Measurements from ENCODE around the gene CATSPERZ.

CATSPERZ gene

GRCh38 chr11:64324692-64325469 lies 24.7 kb downstream of the CATSPERZ start:
- H3K18ac ChIP-seq (ENCODE audit: low read length) = no peak overlapping the region
- no peak overlapping the region for H3K9ac ChIP-seq (ENCODE audit: low read length)
- no peak overlapping the region for H3K4me2 ChIP-seq (ENCODE audit: low read length)
- H2BK12ac ChIP-seq (ENCODE audit: low read length) = no peak overlapping the region
- no peak overlapping the region for H2BK120ac ChIP-seq (ENCODE audit: insufficient read depth, low read length, poor library complexity)
- no peak overlapping the region for H4K12ac ChIP-seq (ENCODE audit: low read depth, low read length)
- peaks cover 25 to 30% of the 10 kb centered on the region in 2 experiments for H3K36me3 ChIP-seq (ENCODE audit: control insufficient read depth in 1 of 2, insufficient read depth in 2 of 2, low read length in 2 of 2)
- H3K9me3 ChIP-seq (ENCODE audit: insufficient read depth, low read depth, low read length) = no peaks in the 10 kb centered on the region
- no peak overlapping the region for H4K8ac ChIP-seq (ENCODE audit: low read depth, low read length)
- WGBS (ENCODE audit: extremely low coverage, insufficient coverage, insufficient read length) = no CpG with 5 or more reads among the region's 11 CpGs
- H3K4ac ChIP-seq (ENCODE audit: low read depth, low read length) = no peak overlapping the region
- H3K14ac ChIP-seq (ENCODE audit: low read length) = no peak overlapping the region
- H3K27me3 ChIP-seq (ENCODE audit: insufficient read depth, low read length) = no peaks in the 10 kb centered on the region
- peak in 1 of 2 donors; percentile 62 for DNase-seq
- H3K27ac ChIP-seq (ENCODE audit: low read depth, low read length) = peak overlapping the region; percentile 31
- H2AFZ ChIP-seq (ENCODE audit: insufficient read depth, low read length, poor library complexity) = no peak overlapping the region
- H3K23ac ChIP-seq (ENCODE audit: low read length) = no peak overlapping the region
- H2BK5ac ChIP-seq (ENCODE audit: low read depth, low read length, poor library complexity) = no peak overlapping the region
- H3K79me2 ChIP-seq (ENCODE audit: control insufficient read depth, insufficient read depth, low read length, poor library complexity) = no peaks in the 10 kb centered on the region
- H3K4me3 ChIP-seq (ENCODE audit: low read depth, low read length) = no peak overlapping the region
- no peak overlapping the region for H2AK5ac ChIP-seq (ENCODE audit: low read length)
- H4K91ac ChIP-seq (ENCODE audit: low read depth, low read length) = no peak overlapping the region
- H3K4me1 ChIP-seq (ENCODE audit: control insufficient read depth in 1 of 2, insufficient read depth in 2 of 2, low read length in 2 of 2) = peaks cover 11 to 19% of the 10 kb centered on the region in 2 experiments
- no peaks in the 10 kb centered on the region for H3K79me1 ChIP-seq (ENCODE audit: low read length)

- no peak overlapping the region for H3K9ac ChIP-seq (ENCODE audit: low read length)
- H3K27ac ChIP-seq (ENCODE audit: low read depth, low read length) = no peak overlapping the region
- no peaks in the 10 kb centered on the region for H3K27me3 ChIP-seq (ENCODE audit: insufficient read depth, low read length)
- peaks cover 8 to 11% of the 10 kb centered on the region in 2 experiments for H3K36me3 ChIP-seq (ENCODE audit: control insufficient read depth in 1 of 2, insufficient read depth in 2 of 2, low read length in 2 of 2)
- no peak overlapping the region for H2AK5ac ChIP-seq (ENCODE audit: low read length)
- H2BK5ac ChIP-seq (ENCODE audit: low read depth, low read length, poor library complexity) = no peak overlapping the region
- H3K9me3 ChIP-seq (ENCODE audit: insufficient read depth, low read depth, low read length) = no peaks in the 10 kb centered on the region
- H3K4me3 ChIP-seq (ENCODE audit: low read depth, low read length) = no peak overlapping the region
- no peak overlapping the region for H2AFZ ChIP-seq (ENCODE audit: insufficient read depth, low read length, poor library complexity)
- no peak for DNase-seq
- H3K79me2 ChIP-seq (ENCODE audit: control insufficient read depth, insufficient read depth, low read length, poor library complexity) = no peaks in the 10 kb centered on the region
- H3K79me1 ChIP-seq (ENCODE audit: low read length) = no peaks in the 10 kb centered on the region
- H3K18ac ChIP-seq (ENCODE audit: low read length) = no peak overlapping the region
- H3K14ac ChIP-seq (ENCODE audit: low read length) = no peak overlapping the region
- peaks cover 11 to 17% of the 10 kb centered on the region in 2 experiments for H3K4me1 ChIP-seq (ENCODE audit: control insufficient read depth in 1 of 2, insufficient read depth in 2 of 2, low read length in 2 of 2)
- WGBS (ENCODE audit: extremely low coverage, insufficient coverage, insufficient read length) = no CpG with 5 or more reads among the region's 2 CpGs
- no peak overlapping the region for H2BK120ac ChIP-seq (ENCODE audit: insufficient read depth, low read length, poor library complexity)
- no peak overlapping the region for H3K4me2 ChIP-seq (ENCODE audit: low read length)
- H2BK12ac ChIP-seq (ENCODE audit: low read length) = no peak overlapping the region
- no peak overlapping the region for H4K12ac ChIP-seq (ENCODE audit: low read depth, low read length)
- H4K8ac ChIP-seq (ENCODE audit: low read depth, low read length) = no peak overlapping the region
- no peak overlapping the region for H3K4ac ChIP-seq (ENCODE audit: low read depth, low read length)
- H3K23ac ChIP-seq (ENCODE audit: low read length) = no peak overlapping the region
- no peak overlapping the region for H4K91ac ChIP-seq (ENCODE audit: low read depth, low read length)
Observed at GRCh38 chr11:64327375-64327774, 27.2 kb downstream of the CATSPERZ start.

GRCh38 chr11:64327993-64328392 lies 27.8 kb downstream of the CATSPERZ start:
- H3K18ac ChIP-seq (ENCODE audit: low read length) = no peak overlapping the region
- H4K12ac ChIP-seq (ENCODE audit: low read depth, low read length) = no peak overlapping the region
- no peak overlapping the region for H2AK5ac ChIP-seq (ENCODE audit: low read length)
- no peak overlapping the region for H3K23ac ChIP-seq (ENCODE audit: low read length)
- WGBS (ENCODE audit: extremely low coverage, insufficient coverage, insufficient read length) = no CpG with 5 or more reads among the region's 3 CpGs
- H4K8ac ChIP-seq (ENCODE audit: low read depth, low read length) = no peak overlapping the region
- H3K4me3 ChIP-seq (ENCODE audit: low read depth, low read length) = no peak overlapping the region
- H3K9ac ChIP-seq (ENCODE audit: low read length) = no peak overlapping the region
- peaks cover 2 to 5% of the 10 kb centered on the region in 2 experiments for H3K36me3 ChIP-seq (ENCODE audit: control insufficient read depth in 1 of 2, insufficient read depth in 2 of 2, low read length in 2 of 2)
- no peak for DNase-seq
- H2AFZ ChIP-seq (ENCODE audit: insufficient read depth, low read length, poor library complexity) = no peak overlapping the region
- H3K9me3 ChIP-seq (ENCODE audit: insufficient read depth, low read depth, low read length) = no peaks in the 10 kb centered on the region
- no peak overlapping the region for H3K4me2 ChIP-seq (ENCODE audit: low read length)
- H3K79me1 ChIP-seq (ENCODE audit: low read length) = no peaks in the 10 kb centered on the region
- no peak overlapping the region for H3K27ac ChIP-seq (ENCODE audit: low read depth, low read length)
- no peak overlapping the region for H3K14ac ChIP-seq (ENCODE audit: low read length)
- H3K27me3 ChIP-seq (ENCODE audit: insufficient read depth, low read length) = no peaks in the 10 kb centered on the region
- H3K4ac ChIP-seq (ENCODE audit: low read depth, low read length) = no peak overlapping the region
- H3K79me2 ChIP-seq (ENCODE audit: control insufficient read depth, insufficient read depth, low read length, poor library complexity) = no peaks in the 10 kb centered on the region
- no peak overlapping the region for H4K91ac ChIP-seq (ENCODE audit: low read depth, low read length)
- H2BK12ac ChIP-seq (ENCODE audit: low read length) = no peak overlapping the region
- H2BK120ac ChIP-seq (ENCODE audit: insufficient read depth, low read length, poor library complexity) = no peak overlapping the region
- H2BK5ac ChIP-seq (ENCODE audit: low read depth, low read length, poor library complexity) = no peak overlapping the region
- H3K4me1 ChIP-seq (ENCODE audit: control insufficient read depth in 1 of 2, insufficient read depth in 2 of 2, low read length in 2 of 2) = peaks cover 7 to 11% of the 10 kb centered on the region in 2 experiments

GRCh38 chr11:64330888-64331287 lies 30.7 kb downstream of the CATSPERZ start:
- no CpG with 5 or more reads among the region's 11 CpGs for WGBS (ENCODE audit: extremely low coverage, insufficient coverage, insufficient read length)

More at GRCh38 chr11:64330888-64331287, 30.7 kb downstream of the CATSPERZ start:
- H3K4me2 ChIP-seq (ENCODE audit: low read length) = no peak overlapping the region
- H3K4me1 ChIP-seq (ENCODE audit: control insufficient read depth in 1 of 2, insufficient read depth in 2 of 2, low read length in 2 of 2) = peaks cover 5 to 8% of the 10 kb centered on the region in 2 experiments
- H3K27ac ChIP-seq (ENCODE audit: low read depth, low read length) = no peak overlapping the region
- no peak overlapping the region for H3K14ac ChIP-seq (ENCODE audit: low read length)
- H3K23ac ChIP-seq (ENCODE audit: low read length) = no peak overlapping the region
- no peaks in the 10 kb centered on the region for H3K79me1 ChIP-seq (ENCODE audit: low read length)
- H2AK5ac ChIP-seq (ENCODE audit: low read length) = no peak overlapping the region
- H4K91ac ChIP-seq (ENCODE audit: low read depth, low read length) = no peak overlapping the region
- no peak overlapping the region for H3K4ac ChIP-seq (ENCODE audit: low read depth, low read length)
- no peak overlapping the region for H4K8ac ChIP-seq (ENCODE audit: low read depth, low read length)
- H3K9ac ChIP-seq (ENCODE audit: low read length) = no peak overlapping the region
- no peak overlapping the region for H4K12ac ChIP-seq (ENCODE audit: low read depth, low read length)
- H2AFZ ChIP-seq (ENCODE audit: insufficient read depth, low read length, poor library complexity) = no peak overlapping the region
- H2BK5ac ChIP-seq (ENCODE audit: low read depth, low read length, poor library complexity) = no peak overlapping the region
- no peaks in the 10 kb centered on the region for H3K9me3 ChIP-seq (ENCODE audit: insufficient read depth, low read depth, low read length)
- H3K36me3 ChIP-seq (ENCODE audit: control insufficient read depth in 1 of 2, insufficient read depth in 2 of 2, low read length in 2 of 2) = no peaks in the 10 kb centered on the region
- H3K4me3 ChIP-seq (ENCODE audit: low read depth, low read length) = no peak overlapping the region
- no peak for DNase-seq
- H3K27me3 ChIP-seq (ENCODE audit: insufficient read depth, low read length) = no peaks in the 10 kb centered on the region
- no peak overlapping the region for H3K18ac ChIP-seq (ENCODE audit: low read length)
- H3K79me2 ChIP-seq (ENCODE audit: control insufficient read depth, insufficient read depth, low read length, poor library complexity) = no peaks in the 10 kb centered on the region
- no peak overlapping the region for H2BK120ac ChIP-seq (ENCODE audit: insufficient read depth, low read length, poor library complexity)
- no peak overlapping the region for H2BK12ac ChIP-seq (ENCODE audit: low read length)

All from trophoblast cell (in vitro differentiated cells and primary cell).